DOHH2 (cell line): Measurements from ENCODE around the gene NSL1.

ENCODE experiments used
- H3F3A ChIP-seq: fragments of 200-600 bp; sonication (generic), shearing (Covaris generic); 2 replicates; pipeline ENCODE4 v1.6.0; 2016; ENCODE audit warnings: antibody characterized with exemption, mild to moderate bottlenecking; ENCODE audit not compliant: control insufficient read depth, insufficient read depth
- H3K27ac ChIP-seq: fragments of 200-600 bp; sonication (generic); 2 replicates; pipeline ENCODE4 v1.5.1; 2014; ENCODE audit warnings: low read depth, mild to moderate bottlenecking, low read length, moderate library complexity
- H3K27me3 ChIP-seq: fragments of 200-600 bp; sonication (generic); 2 replicates; pipeline ENCODE4 v1.6.1; 2014; ENCODE audit warnings: mild to moderate bottlenecking, low read length, mixed read lengths; ENCODE audit not compliant: control insufficient read depth
- H3K36me3 ChIP-seq: fragments of 200-600 bp; sonication (generic); 2 replicates; pipeline ENCODE4 v1.6.1; 2014; ENCODE audit warnings: mild to moderate bottlenecking, low read length, moderate library complexity, mixed read lengths; ENCODE audit not compliant: control insufficient read depth
- H3K4me1 ChIP-seq: fragments of 200-600 bp; sonication (generic); 2 replicates; pipeline ENCODE4 v1.6.1; 2014; ENCODE audit warnings: mild to moderate bottlenecking, low read length, mixed read lengths; ENCODE audit not compliant: control insufficient read depth
- H3K4me2 ChIP-seq: fragments of 200-600 bp; sonication (generic); 2 replicates; pipeline ENCODE4 v1.6.0; 2014; ENCODE audit warnings: mild to moderate bottlenecking, low read length, moderate library complexity
- H3K4me3 ChIP-seq: fragments of 200-600 bp; sonication (generic); 2 replicates; pipeline ENCODE4 v1.5.1; 2014; ENCODE audit warnings: mild to moderate bottlenecking, low read length, mixed read lengths
- H3K79me2 ChIP-seq: fragments of 200-600 bp; sonication (generic); 2 replicates; pipeline ENCODE4 v1.6.1; 2014; ENCODE audit warnings: mild to moderate bottlenecking, low read length, mixed read lengths; ENCODE audit not compliant: control insufficient read depth
- H3K9me2 ChIP-seq: fragments of 200-600 bp; sonication (generic); replicated peaks from 2 replicates; pipeline ENCODE4 v1.6.1; 2014; ENCODE audit warnings: mild to moderate bottlenecking, low read length, mixed read lengths; ENCODE audit not compliant: control insufficient read depth
- H3K9me3 ChIP-seq: fragments of 200-600 bp; sonication (generic); 2 replicates; pipeline ENCODE4 v1.6.1; 2014; ENCODE audit warnings: antibody characterized with exemption, low read length, mixed read lengths; ENCODE audit not compliant: control insufficient read depth, insufficient read depth
- H4K20me1 ChIP-seq: fragments of 200-600 bp; sonication (generic); 2 replicates; pipeline ENCODE4 v1.6.0; 2014; ENCODE audit warnings: low read depth, mild to moderate bottlenecking, antibody characterized with exemption, low read length, moderate library complexity; ENCODE audit not compliant: control insufficient read depth, insufficient read depth
- CTCF ChIP-seq: fragments of 200-600 bp; sonication (generic); IDR thresholded peaks from one replicate; pipeline ENCODE4 v1.5.1; 2014; ENCODE audit warnings: antibody characterized with exemption, mild to moderate bottlenecking, low read depth, low read length; ENCODE audit not compliant: poor library complexity, severe bottlenecking
- EZH2phosphoT487 ChIP-seq: fragments of 200-600 bp; sonication (generic); IDR thresholded peaks from 2 replicates; pipeline ENCODE4 v1.6.1; 2017; ENCODE audit warnings: borderline replicate concordance, mild to moderate bottlenecking, antibody characterized with exemption, low read length, moderate library complexity, mixed read lengths

Gene NSL1

DNA sequence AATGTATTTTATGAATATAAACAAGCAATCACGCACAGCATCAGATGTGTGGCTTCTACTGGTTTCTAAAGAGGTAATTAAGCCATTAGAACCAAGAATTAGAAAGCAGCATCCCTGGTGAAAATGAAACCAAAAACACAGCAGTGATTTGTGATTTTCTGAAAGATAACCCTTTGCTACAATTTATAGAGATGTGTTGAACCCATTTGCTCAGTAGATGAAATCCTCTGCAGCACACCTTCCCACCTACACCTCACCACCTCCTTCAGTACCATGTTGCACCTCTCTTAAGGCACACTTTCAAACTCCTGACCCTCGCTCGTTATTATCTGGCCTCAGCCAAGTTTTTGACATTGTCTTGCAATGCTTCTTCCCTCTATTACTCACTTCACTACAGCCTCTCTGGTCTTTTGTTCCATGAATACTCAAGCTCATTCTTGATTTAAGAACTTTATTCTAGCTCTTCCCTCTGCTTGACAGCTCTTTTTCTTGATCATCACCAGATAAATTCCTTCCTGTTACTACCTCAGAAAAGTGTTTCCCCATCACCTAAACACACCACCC lies 38.6 kb downstream of the NSL1 start:
- Histone ChIP-seq H3K4me3 (no peak overlapping the region), H3K36me3 (peaks cover 2% of the 10 kb centered on the region; the same call in 1 of the 2 replicates), H3K79me2 (peaks cover 3% of the 10 kb centered on the region), H3K9me3 (no peaks in the 10 kb centered on the region), H4K20me1 (0 out of 2 replicates have a peak, but pooled peaks cover 7% of the 10 kb centered on the region), H3K4me1 (peaks cover 34% of the 10 kb centered on the region), H3F3A (peaks cover 7% of the 10 kb centered on the region; the same call in 1 of the 2 replicates), H3K9me2 (no peaks in the 10 kb centered on the region), H3K27ac (no peak overlapping the region), H3K27me3 (no peaks in the 10 kb centered on the region), H3K4me2 (0 out of 2 replicates have a peak overlapping the region, but pooled peaks have one; percentile 5)
- no peak for TF ChIP-seq CTCF
- no peak for TF ChIP-seq EZH2phosphoT487

- no peak for TF ChIP-seq EZH2phosphoT487
- TF ChIP-seq CTCF = no peak
- H3K4me2 ChIP-seq = 0 out of 2 replicates have a peak overlapping the region, but pooled peaks have one; percentile 5
- H4K20me1 ChIP-seq = 0 out of 2 replicates have a peak, but pooled peaks cover 7% of the 10 kb centered on the region
- H3K36me3 ChIP-seq = peaks cover 2% of the 10 kb centered on the region; the same call in 1 of the 2 replicates
- peaks cover 7% of the 10 kb centered on the region; the same call in 1 of the 2 replicates for H3F3A ChIP-seq
- H3K4me3 ChIP-seq = no peak overlapping the region
- no peaks in the 10 kb centered on the region for H3K9me2 ChIP-seq
- H3K9me3 ChIP-seq = no peaks in the 10 kb centered on the region
- H3K27ac ChIP-seq = no peak overlapping the region
- no peaks in the 10 kb centered on the region for H3K27me3 ChIP-seq
- peaks cover 3% of the 10 kb centered on the region for H3K79me2 ChIP-seq
- peaks cover 34% of the 10 kb centered on the region for H3K4me1 ChIP-seq
Measured at GRCh38 chr1:212752252-212752933, 39.2 kb downstream of the NSL1 start.

GRCh38 chr1:212749821-212750535 lies 41.6 kb downstream of the NSL1 start:
- Histone ChIP-seq H3K4me2 (peak overlapping the region; percentile 35), H3K79me2 (peaks cover 3% of the 10 kb centered on the region), H3K36me3 (no peaks in the 10 kb centered on the region), H3K9me3 (no peaks in the 10 kb centered on the region), H4K20me1 (0 out of 2 replicates have a peak, but pooled peaks cover 7% of the 10 kb centered on the region), H3K9me2 (no peaks in the 10 kb centered on the region), H3K27ac (no peak overlapping the region), H3F3A (peaks cover 7% of the 10 kb centered on the region; the same call in 1 of the 2 replicates), H3K4me3 (0 out of 2 replicates have a peak overlapping the region, but pooled peaks have one; percentile 23), H3K4me1 (peaks cover 34% of the 10 kb centered on the region), H3K27me3 (no peaks in the 10 kb centered on the region)
- TF ChIP-seq EZH2phosphoT487 (no peak), CTCF (peak; percentile 96)
